ENCODE data around the gene ARAP1.

The ARAP1 gene

DNA sequence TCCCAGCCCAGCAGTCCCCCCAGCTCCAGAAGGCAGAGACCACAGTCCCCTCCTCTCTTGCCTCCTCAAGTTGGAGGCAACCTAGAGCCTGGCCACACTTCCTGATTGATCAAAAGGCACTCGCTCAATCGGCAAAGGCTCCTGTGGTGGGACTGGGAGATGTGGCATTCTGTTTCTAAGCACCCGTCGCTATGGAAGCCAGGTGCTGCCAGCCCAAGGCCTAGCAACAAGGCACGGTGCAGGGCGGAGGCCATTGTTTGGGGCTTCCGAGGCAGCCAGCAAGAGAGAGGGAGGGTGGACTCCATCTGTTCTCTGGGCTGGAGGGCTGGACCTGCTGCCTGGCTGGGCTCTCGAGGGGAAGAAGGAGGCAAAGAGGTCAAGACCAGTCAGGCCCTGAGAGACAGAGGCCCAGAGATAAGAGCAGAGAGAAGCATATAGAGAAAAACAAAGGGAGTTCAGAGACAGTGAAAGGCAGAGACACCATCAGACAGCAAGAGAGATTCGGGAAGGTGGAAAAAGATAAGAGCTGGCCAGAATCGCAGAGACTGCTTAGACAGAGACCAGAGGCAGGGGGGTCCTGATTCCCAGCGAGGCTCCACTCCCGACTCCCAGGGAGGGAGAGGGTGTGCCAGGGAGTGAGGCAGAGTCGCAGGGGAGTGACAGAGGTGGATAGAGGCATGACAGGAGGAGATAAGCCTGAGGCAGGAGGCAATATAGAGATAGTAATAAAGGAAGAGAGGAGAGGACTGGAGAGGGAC lies 99.2 kb downstream of the ARAP1 start:
- H3K4me3 ChIP-seq (ENCODE audit: low read depth, low read length) = no peak overlapping the region
- peak; percentile 68 for DNase-seq
- no peaks in the 10 kb centered on the region for H3K36me3 ChIP-seq
- H3K27ac ChIP-seq = peak overlapping the region; percentile 73
- H3K27me3 ChIP-seq (ENCODE audit: insufficient read depth, low read depth, severe bottlenecking) = no peaks in the 10 kb centered on the region
- H3K9me3 ChIP-seq (ENCODE audit: severe bottlenecking) = no peaks in the 10 kb centered on the region
- TF ChIP-seq, protein P1, sequence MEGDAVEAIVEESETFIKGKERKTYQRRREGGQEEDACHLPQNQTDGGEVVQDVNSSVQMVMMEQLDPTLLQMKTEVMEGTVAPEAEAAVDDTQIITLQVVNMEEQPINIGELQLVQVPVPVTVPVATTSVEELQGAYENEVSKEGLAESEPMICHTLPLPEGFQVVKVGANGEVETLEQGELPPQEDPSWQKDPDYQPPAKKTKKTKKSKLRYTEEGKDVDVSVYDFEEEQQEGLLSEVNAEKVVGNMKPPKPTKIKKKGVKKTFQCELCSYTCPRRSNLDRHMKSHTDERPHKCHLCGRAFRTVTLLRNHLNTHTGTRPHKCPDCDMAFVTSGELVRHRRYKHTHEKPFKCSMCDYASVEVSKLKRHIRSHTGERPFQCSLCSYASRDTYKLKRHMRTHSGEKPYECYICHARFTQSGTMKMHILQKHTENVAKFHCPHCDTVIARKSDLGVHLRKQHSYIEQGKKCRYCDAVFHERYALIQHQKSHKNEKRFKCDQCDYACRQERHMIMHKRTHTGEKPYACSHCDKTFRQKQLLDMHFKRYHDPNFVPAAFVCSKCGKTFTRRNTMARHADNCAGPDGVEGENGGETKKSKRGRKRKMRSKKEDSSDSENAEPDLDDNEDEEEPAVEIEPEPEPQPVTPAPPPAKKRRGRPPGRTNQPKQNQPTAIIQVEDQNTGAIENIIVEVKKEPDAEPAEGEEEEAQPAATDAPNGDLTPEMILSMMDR (IDR thresholded peaks at IDR 0.05; ENCODE audit: low read depth, low read length) = no peak

DNA sequence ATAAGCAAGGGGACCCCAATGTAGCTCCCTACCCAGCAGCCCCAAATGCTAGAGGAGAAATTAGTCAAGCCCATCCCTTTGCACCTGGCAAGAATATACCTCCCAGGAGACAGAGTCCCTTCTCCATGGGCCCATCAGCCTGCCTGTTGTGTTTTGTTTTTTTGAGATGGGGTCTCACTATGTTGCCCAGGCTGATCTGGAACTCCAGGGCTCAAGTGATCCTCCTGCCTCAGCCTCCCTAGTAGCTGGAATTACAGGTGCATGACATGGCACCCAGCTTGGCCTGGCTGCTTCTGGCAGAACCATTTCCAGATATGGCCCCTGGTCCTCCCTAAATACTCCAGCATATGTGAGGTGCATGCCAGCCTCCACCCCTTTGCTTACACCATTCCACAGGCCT lies 100.1 kb downstream of the ARAP1 start:
- no peaks in the 10 kb centered on the region for H3K9me3 ChIP-seq (ENCODE audit: severe bottlenecking)
- no peaks in the 10 kb centered on the region for H3K36me3 ChIP-seq
- DNase-seq = no peak
- TF ChIP-seq, protein P1 (IDR thresholded peaks at IDR 0.05; ENCODE audit: low read depth, low read length) = no peak
- H3K27ac ChIP-seq = no peak overlapping the region
- H3K4me3 ChIP-seq (ENCODE audit: low read depth, low read length) = no peak overlapping the region
- no peaks in the 10 kb centered on the region for H3K27me3 ChIP-seq (ENCODE audit: insufficient read depth, low read depth, severe bottlenecking)

DNA sequence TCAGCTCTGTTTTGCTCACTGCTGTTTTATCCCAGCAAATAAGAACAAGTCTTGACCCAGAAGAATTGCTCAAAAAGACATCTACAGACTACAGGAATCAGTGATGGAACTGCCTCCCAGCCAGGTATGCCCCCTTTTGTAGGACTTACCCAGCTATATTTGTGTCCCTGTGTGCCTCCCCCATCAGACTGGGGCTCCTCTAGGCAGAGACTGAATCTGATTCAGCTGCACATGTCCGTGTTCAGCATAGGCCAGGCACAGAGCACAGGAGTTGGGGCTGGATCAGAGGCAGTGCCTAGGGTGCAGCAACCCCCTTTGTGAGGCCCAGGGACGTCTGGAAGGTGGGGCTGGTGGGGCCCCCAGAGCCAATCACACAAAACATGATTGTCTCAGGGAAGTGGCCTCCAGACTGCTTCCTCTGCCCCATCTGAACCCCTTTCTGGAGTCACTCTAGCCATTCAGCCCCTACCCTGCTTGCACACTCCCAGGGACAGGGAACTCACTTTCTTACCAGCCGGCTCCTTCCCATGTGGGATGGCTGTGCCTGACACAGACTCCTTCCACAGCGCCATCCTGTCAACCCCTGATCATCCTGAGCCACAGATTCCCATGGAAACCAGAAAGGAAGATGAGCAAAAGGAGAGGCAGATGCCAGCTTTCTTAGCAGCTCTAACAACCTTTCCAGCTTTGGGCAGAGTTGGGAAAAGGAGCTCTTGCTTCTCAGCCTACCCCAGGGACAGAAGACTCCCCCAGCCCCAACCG lies 102.8 kb downstream of the ARAP1 start:
- H3K9me3 ChIP-seq (ENCODE audit: severe bottlenecking) = no peaks in the 10 kb centered on the region
- no peak overlapping the region for H3K4me3 ChIP-seq (ENCODE audit: low read depth, low read length)
- H3K27ac ChIP-seq = peak overlapping the region; percentile 46
- TF ChIP-seq, protein P1 (IDR thresholded peaks at IDR 0.05; ENCODE audit: low read depth, low read length) = no peak
- no peaks in the 10 kb centered on the region for H3K36me3 ChIP-seq
- no peak for DNase-seq
- H3K27me3 ChIP-seq (ENCODE audit: insufficient read depth, low read depth, severe bottlenecking) = no peaks in the 10 kb centered on the region

DNA sequence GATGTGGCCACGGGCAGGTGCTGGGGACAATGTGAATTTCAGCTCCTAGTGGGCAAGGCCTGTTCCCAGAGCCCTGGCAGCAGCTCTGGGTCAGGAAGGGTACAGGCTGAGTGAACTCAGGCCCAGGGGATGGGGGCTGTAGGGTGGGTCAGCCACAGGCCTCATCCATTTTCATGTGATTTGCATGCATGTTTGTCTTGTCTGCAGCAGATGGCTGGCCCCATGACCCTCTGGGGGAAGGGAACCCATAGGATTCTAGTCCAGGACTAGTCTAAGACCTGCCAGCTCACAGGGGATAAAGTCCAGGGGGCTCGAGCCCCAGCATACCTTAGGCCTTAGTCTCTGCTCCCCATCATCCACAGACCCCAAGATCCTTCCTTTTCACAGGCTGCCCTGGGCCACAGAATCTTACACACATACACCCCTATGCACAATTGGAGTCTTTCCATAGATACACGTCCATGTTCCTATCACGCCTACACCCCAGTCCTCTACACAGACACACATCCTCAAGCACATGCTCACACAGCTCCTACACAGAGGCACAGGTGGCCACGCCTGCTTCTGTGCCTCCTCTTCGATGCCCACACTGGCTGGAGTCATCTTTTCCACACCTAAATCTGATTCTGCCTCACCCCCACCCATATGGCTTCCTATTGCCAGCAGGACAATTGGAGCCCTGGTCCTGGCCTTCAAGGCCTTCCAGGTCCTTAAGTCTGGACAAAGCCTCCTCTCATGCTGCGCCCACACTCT lies 103.6 kb downstream of the ARAP1 start:
- Histone ChIP-seq H3K27me3 (ENCODE audit: insufficient read depth, low read depth, severe bottlenecking) (no peaks in the 10 kb centered on the region), H3K27ac (peak overlapping the region; percentile 46), H3K9me3 (ENCODE audit: severe bottlenecking) (no peaks in the 10 kb centered on the region), H3K4me3 (ENCODE audit: low read depth, low read length) (no peak overlapping the region), H3K36me3 (no peaks in the 10 kb centered on the region)
- TF ChIP-seq, protein P1 (IDR thresholded peaks at IDR 0.05; ENCODE audit: low read depth, low read length) = no peak
- peak; percentile 55 for DNase-seq

DNA sequence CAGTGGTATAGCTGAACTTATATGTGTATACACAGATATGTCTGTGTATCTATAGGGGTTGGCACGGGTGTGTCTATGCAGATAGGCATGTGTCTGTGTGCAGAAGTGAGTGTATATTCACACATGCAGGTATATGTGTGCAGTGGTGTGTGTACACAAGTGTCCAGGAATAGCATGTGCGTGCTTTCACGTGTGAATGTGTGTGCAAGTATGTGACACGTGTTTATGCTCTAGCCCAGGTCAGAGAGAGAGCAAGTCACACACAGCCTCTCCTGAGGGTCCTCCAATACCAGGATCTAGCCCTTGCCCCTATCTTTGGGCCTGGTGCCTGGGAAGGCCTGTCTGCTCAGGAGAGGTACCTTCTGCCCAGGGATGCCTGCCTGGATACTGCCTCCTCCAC lies 104.3 kb downstream of the ARAP1 start:
- TF ChIP-seq, protein P1 (IDR thresholded peaks at IDR 0.05; ENCODE audit: low read depth, low read length) = no peak

More for the DNA sequence above, 104.3 kb downstream of the ARAP1 start:
- DNase-seq = no peak
- no peaks in the 10 kb centered on the region for H3K27me3 ChIP-seq (ENCODE audit: insufficient read depth, low read depth, severe bottlenecking)
- no peaks in the 10 kb centered on the region for H3K36me3 ChIP-seq
- no peak overlapping the region for H3K4me3 ChIP-seq (ENCODE audit: low read depth, low read length)
- peak overlapping the region; percentile 3; the same call in 1 of the 2 replicates for H3K27ac ChIP-seq
- H3K9me3 ChIP-seq (ENCODE audit: severe bottlenecking) = no peaks in the 10 kb centered on the region

Measured in WERI-Rb-1 (cell line).